Ascending aorta (tissue), 2 donors: ENCODE data around the gene USP5. TPM values are rescaled to one million over a fixed set of nuclear protein-coding genes. Genes with fewer than 3 reads are reported as not detected.
A peak's percentile ranks its signal among the peaks of the same experiment; 100 is the strongest.
"Not testable (repeated sequence)": the region's sequence is repeated elsewhere in the genome, so short reads cannot be mapped to it uniquely, and the experiment has no call there.

Source experiments
- DNase-seq, 2 donors: peaks; one replicate each; pipeline ENCODE4 v3.0.0-alpha.2; 2019; ENCODE audit warnings: low spot score in 2 of 2
- H3K27ac ChIP-seq, 2 donors: fragments of 200-600 bp; sonication (generic); one replicate each; pipeline ENCODE4 v1.5.1; 2016 to 2017; ENCODE audit warnings: mild to moderate bottlenecking in 1 of 2
- H3K27me3 ChIP-seq: fragments of 200-600 bp; sonication (generic); one replicate; pipeline ENCODE4 v1.5.1; 2017
- H3K36me3 ChIP-seq, 2 donors: fragments of 200-600 bp; sonication (generic); one replicate each; pipeline ENCODE4 v1.5.1; 2016
- H3K4me1 ChIP-seq, 2 donors: fragments of 200-600 bp; sonication (generic); one replicate each; pipeline ENCODE4 v1.5.1; 2016 to 2017; ENCODE audit warnings: mild to moderate bottlenecking in 1 of 2
- H3K4me3 ChIP-seq, 2 donors: fragments of 200-600 bp; sonication (generic); one replicate each; pipeline ENCODE4 v1.5.1; 2016 to 2017; ENCODE audit warnings: mild to moderate bottlenecking in 1 of 2
- H3K9me3 ChIP-seq, 2 donors: fragments of 200-600 bp; sonication (generic); one replicate each; pipeline ENCODE4 v1.5.1; 2016
- CTCF ChIP-seq, 3 experiments: fragments of 200-600 bp in 2 of 3; fragments of 450-650 bp in 1 of 3; sonication (generic) in 2 of 3; IDR thresholded peaks; one replicate each; pipeline ENCODE4 v1.5.1; 2016 to 2019; ENCODE audit warnings: antibody characterized with exemption in 3 of 3, mild to moderate bottlenecking in 1 of 3, moderate library complexity in 1 of 3
- intact Hi-C: fragments of 100-400 bp; cut with DNase I; formaldehyde crosslinking; loops from one replicate; pipeline ENCODE4 v1.15.1; 2023
- total RNA-seq: library from RNA; depleted of rRNA; stranded (reverse); fragments of >200 nt; gene quantifications from one replicate; pipeline ENCODE4 v1.1.0, GENCODE V29; 2016

USP5 gene
- total RNA-seq, 1 donor from 2014 or later: 46.2 TPM

GRCh38 chr12:6890789-6891645, 39.1 kb downstream of the USP5 start:
- peak; percentile 82 to 94 (median 83) for TF ChIP-seq CTCF (IDR thresholded peaks at IDR 0.05)
- Histone ChIP-seq H3K27me3 (no peaks in the 10 kb centered on the region), H3K27ac (peak overlapping the region; percentile 92 to 93), H3K36me3 (peaks cover 0 to 4% of the 10 kb centered on the region in 2 donors), H3K4me1 (peaks cover 0 to 6% of the 10 kb centered on the region in 2 donors), H3K9me3 (no peaks in the 10 kb centered on the region), H3K4me3 (peak overlapping the region; percentile 54 to 72)
- intact Hi-C loops: loop anchor here (1.0 to 2.0 kb wide), 4 partner anchors 13 to 39 kb away; partner anchors contain the start of genes LRRC23, SPSB2 and USP5
- peak; percentile 88 to 98 for DNase-seq

- Histone ChIP-seq H3K36me3 (peaks cover 0 to 4% of the 10 kb centered on the region in 2 donors), H3K27me3 (no peaks in the 10 kb centered on the region), H3K27ac (peak overlapping the region; percentile 92 to 93), H3K4me1 (peaks cover 0 to 6% of the 10 kb centered on the region in 2 donors), H3K9me3 (no peaks in the 10 kb centered on the region), H3K4me3 (peak overlapping the region; percentile 54 to 72)
- intact Hi-C loops: loop anchor here (1.0 to 2.0 kb wide), 4 partner anchors 13 to 39 kb away; partner anchors contain the start of genes LRRC23, SPSB2 and USP5
- no peak for DNase-seq
- no peak for TF ChIP-seq CTCF (IDR thresholded peaks at IDR 0.05)
Observed at GRCh38 chr12:6891646-6892001, 39.7 kb downstream of the USP5 start.

- intact Hi-C loops, H3K4me3 ChIP-seq, H3K4me1 ChIP-seq, H3K27ac ChIP-seq, H3K9me3 ChIP-seq, DNase-seq, H3K27me3 ChIP-seq, H3K36me3 ChIP-seq: not testable (repeated sequence)
Observed at GRCh38 chr12:6892683-6893082, 40.7 kb downstream of the USP5 start.

GRCh38 chr12:6894321-6894720, 42.4 kb downstream of the USP5 start:
- DNase-seq: no peak
- Histone ChIP-seq H3K4me1 (peaks cover 0 to 6% of the 10 kb centered on the region in 2 donors), H3K27me3 (no peaks in the 10 kb centered on the region), H3K4me3 (no peak overlapping the region), H3K27ac (no peak overlapping the region), H3K9me3 (no peaks in the 10 kb centered on the region), H3K36me3 (no peaks in the 10 kb centered on the region)
- TF ChIP-seq CTCF (IDR thresholded peaks at IDR 0.05): no peak
- intact Hi-C loops: no loop called here

- no peak for DNase-seq
- H3K9me3 ChIP-seq: no peaks in the 10 kb centered on the region
- no peak overlapping the region for H3K4me3 ChIP-seq
- no peaks in the 10 kb centered on the region for H3K27me3 ChIP-seq
- TF ChIP-seq CTCF (IDR thresholded peaks at IDR 0.05): no peak
- H3K4me1 ChIP-seq: no peaks in the 10 kb centered on the region
- intact Hi-C loops: no loop called here
- no peak overlapping the region for H3K27ac ChIP-seq
- H3K36me3 ChIP-seq: no peaks in the 10 kb centered on the region
Observed at GRCh38 chr12:6896846-6897435, 45.0 kb downstream of the USP5 start.

- H3K27ac ChIP-seq: no peak overlapping the region
- no peak for DNase-seq
- intact Hi-C loops: no loop called here
Observed at GRCh38 chr12:6899427-6899826, 47.5 kb downstream of the USP5 start.

More at GRCh38 chr12:6899427-6899826, 47.5 kb downstream of the USP5 start:
- no peaks in the 10 kb centered on the region for H3K36me3 ChIP-seq
- H3K9me3 ChIP-seq: no peaks in the 10 kb centered on the region
- no peaks in the 10 kb centered on the region for H3K27me3 ChIP-seq
- TF ChIP-seq CTCF (IDR thresholded peaks at IDR 0.05): no peak
- H3K4me1 ChIP-seq: peaks cover 0 to 5% of the 10 kb centered on the region in 2 donors
- no peak overlapping the region for H3K4me3 ChIP-seq
